Thyroid gland (tissue), 4 donors: ENCODE data around the gene TTBK1.

Source experiments
- CTCF ChIP-seq, 6 experiments: fragments of 200-600 bp in 3 of 6; fragments of 450-650 bp in 3 of 6; sonication (generic) in 3 of 6; IDR thresholded peaks; one replicate each; pipeline ENCODE4 v1.5.1; 2016 to 2019; ENCODE audit warnings: antibody characterized with exemption in 6 of 6, mild to moderate bottlenecking in 2 of 6, inconsistent platforms in 1 of 6, moderate library complexity in 1 of 6
- POLR2A ChIP-seq, 2 donors: fragments of 450-650 bp; IDR thresholded peaks; one replicate each; pipeline ENCODE4 v1.6.1; 2017; ENCODE audit warnings: antibody characterized with exemption in 2 of 2, mild to moderate bottlenecking in 2 of 2, moderate library complexity in 1 of 2

- TF ChIP-seq CTCF (IDR thresholded peaks at IDR 0.05) (no peak), POLR2A (IDR thresholded peaks at IDR 0.05) (no peak)
Measured at GRCh38 chr6:43282636-43283513, 39.6 kb downstream of the TTBK1 start.
